ENCODE results near the gene BICDL1. TPM values are rescaled to one million over a fixed set of nuclear protein-coding genes. Genes with fewer than 3 reads are reported as not detected.
"Not testable (repeated sequence)": the region's sequence is repeated elsewhere in the genome, so short reads cannot be mapped to it uniquely, and the experiment has no call there.

BICDL1 gene
- total RNA-seq, 1 donor from 2014 or later: 9.0 TPM

- Histone ChIP-seq H3K27ac (no peak overlapping the region), H3K4me1 (no peaks in the 10 kb centered on the region), H3K9me3 (no peaks in the 10 kb centered on the region), H3K4me3 (no peak overlapping the region), H3K36me3 (no peaks in the 10 kb centered on the region), H3K27me3 (ENCODE audit: low read depth) (no peaks in the 10 kb centered on the region)
- no peak for TF ChIP-seq CTCF (IDR thresholded peaks at IDR 0.05)
- intact Hi-C loops (cut with DNase I): no loop called here
- DNase-seq (no peak), ATAC-seq (no peak)
These were observed 26.3 kb downstream of the BICDL1 start for GRCh38 chr12:120015313-120015712.

- H3K4me1 ChIP-seq; H3K9me3 ChIP-seq; intact Hi-C loops (cut with DNase I); DNase-seq; H3K36me3 ChIP-seq; H3K4me3 ChIP-seq; ATAC-seq; H3K27me3 ChIP-seq (ENCODE audit: low read depth); H3K27ac ChIP-seq: not testable (repeated sequence)
These were observed 27.2 kb downstream of the BICDL1 start for GRCh38 chr12:120016199-120016598.

GRCh38 chr12:120019197-120019596, 30.2 kb downstream of the BICDL1 start:
- TF ChIP-seq CTCF (IDR thresholded peaks at IDR 0.05): no peak
- intact Hi-C loops (cut with DNase I): no loop called here
- Histone ChIP-seq H3K27ac (no peak overlapping the region), H3K36me3 (no peaks in the 10 kb centered on the region), H3K4me1 (no peaks in the 10 kb centered on the region), H3K4me3 (no peak overlapping the region), H3K27me3 (ENCODE audit: low read depth) (no peaks in the 10 kb centered on the region), H3K9me3 (no peaks in the 10 kb centered on the region)
- ATAC-seq: no peak
- DNase-seq: no peak

- DNase-seq: no peak
- H3K9me3 ChIP-seq: no peaks in the 10 kb centered on the region
- H3K4me3 ChIP-seq: no peak overlapping the region
- no peaks in the 10 kb centered on the region for H3K27me3 ChIP-seq (ENCODE audit: low read depth)
- H3K4me1 ChIP-seq: no peaks in the 10 kb centered on the region
- H3K27ac ChIP-seq: no peak overlapping the region
- no peak for ATAC-seq
- no peak for TF ChIP-seq CTCF (IDR thresholded peaks at IDR 0.05)
- intact Hi-C loops (cut with DNase I): no loop called here
- H3K36me3 ChIP-seq: no peaks in the 10 kb centered on the region
These were observed 30.9 kb downstream of the BICDL1 start for GRCh38 chr12:120019938-120020337.

- no peak for TF ChIP-seq CTCF (IDR thresholded peaks at IDR 0.05)
- Histone ChIP-seq H3K9me3 (no peaks in the 10 kb centered on the region), H3K27me3 (ENCODE audit: low read depth) (no peaks in the 10 kb centered on the region), H3K36me3 (no peaks in the 10 kb centered on the region), H3K27ac (no peak overlapping the region), H3K4me3 (no peak overlapping the region), H3K4me1 (no peaks in the 10 kb centered on the region)
- no peak for ATAC-seq
- intact Hi-C loops (cut with DNase I): no loop called here
- no peak for DNase-seq
These were observed 35.2 kb downstream of the BICDL1 start for GRCh38 chr12:120024193-120024592.

GRCh38 chr12:120025640-120026039, 36.6 kb downstream of the BICDL1 start:
- H3K27ac ChIP-seq: no peak overlapping the region
- intact Hi-C loops (cut with DNase I): no loop called here
- H3K27me3 ChIP-seq (ENCODE audit: low read depth): no peaks in the 10 kb centered on the region
- H3K36me3 ChIP-seq: no peaks in the 10 kb centered on the region
- ATAC-seq: no peak
- no peak overlapping the region for H3K4me3 ChIP-seq
- H3K4me1 ChIP-seq: no peaks in the 10 kb centered on the region
- no peak for TF ChIP-seq CTCF (IDR thresholded peaks at IDR 0.05)
- no peak for DNase-seq
- no peaks in the 10 kb centered on the region for H3K9me3 ChIP-seq
